ENCODE results near the gene NES.

Gene NES

GRCh38 chr1:156677616-156678596 lies 699 bp upstream of the NES start (continued):
- peak; percentile 61; the same call in 1 of the 2 replicates for TF ChIP-seq PATZ1 (CRISPR knock-in tag; IDR thresholded peaks at IDR 0.05; ENCODE audit: borderline replicate concordance)
- no peak for TF ChIP-seq RARB (CRISPR knock-in tag; IDR thresholded peaks at IDR 0.05)
- no peak for TF ChIP-seq CSRNP3 (CRISPR knock-in tag; IDR thresholded peaks at IDR 0.05)

GRCh38 chr1:156676114-156676819 lies 940 bp downstream of the NES start:
- TF ChIP-seq CSRNP3 (CRISPR knock-in tag; IDR thresholded peaks at IDR 0.05) (no peak), ESRRG (CRISPR knock-in tag; IDR thresholded peaks at IDR 0.05) (no peak), TCF4 (CRISPR knock-in tag; IDR thresholded peaks at IDR 0.05; ENCODE audit: borderline replicate concordance) (no peak), RARB (CRISPR knock-in tag; IDR thresholded peaks at IDR 0.05) (no peak), PPARA (CRISPR knock-in tag; IDR thresholded peaks at IDR 0.05; ENCODE audit: borderline replicate concordance) (no peak), ZFP3 (CRISPR knock-in tag; IDR thresholded peaks at IDR 0.05) (no peak), ZNF70 (CRISPR knock-in tag; IDR thresholded peaks at IDR 0.05) (no peak), ZC3H10 (CRISPR knock-in tag; IDR thresholded peaks at IDR 0.05) (no peak), ISL1 (CRISPR knock-in tag; IDR thresholded peaks at IDR 0.05) (no peak), ZFP30 (CRISPR knock-in tag; IDR thresholded peaks at IDR 0.05) (no peak), ZNF8 (CRISPR knock-in tag; IDR thresholded peaks at IDR 0.05) (no peak), PATZ1 (CRISPR knock-in tag; IDR thresholded peaks at IDR 0.05; ENCODE audit: borderline replicate concordance) (no peak), SNAI2 (CRISPR knock-in tag; IDR thresholded peaks at IDR 0.05) (no peak), CSDC2 (CRISPR knock-in tag; IDR thresholded peaks at IDR 0.05) (no peak)
- peak; percentile 42 for ATAC-seq

- ATAC-seq: peak; percentile 63
- TF ChIP-seq CSRNP3 (CRISPR knock-in tag; IDR thresholded peaks at IDR 0.05) (no peak), TCF4 (CRISPR knock-in tag; IDR thresholded peaks at IDR 0.05; ENCODE audit: borderline replicate concordance) (peak; percentile 73), PATZ1 (CRISPR knock-in tag; IDR thresholded peaks at IDR 0.05; ENCODE audit: borderline replicate concordance) (no peak), ESRRG (CRISPR knock-in tag; IDR thresholded peaks at IDR 0.05) (no peak), ZNF565 (CRISPR knock-in tag; conservative IDR thresholded peaks at IDR 0.05; ENCODE audit: low read depth) (no peak)
Observed at GRCh38 chr1:156675210-156676113, 1.7 kb downstream of the NES start.
